RWPE1 (cell line): ENCODE measurements around the gene YTHDC1.
A peak's percentile ranks its signal among the peaks of the same experiment; 100 is the strongest.

Experiments used
- CTCF ChIA-PET: fragments of 350-600 bp; sonication (Branson Sonifier 250); formaldehyde crosslinking; extraction: SDS; loops from one replicate; lab custom pipeline; 2021; lab: Yijun Ruan, JAX
- POLR2A ChIA-PET: fragments of 400-600 bp; formaldehyde crosslinking; extraction: SDS; loops from one replicate; lab custom pipeline; 2020; ENCODE audit warnings: antibody characterized with exemption; ENCODE audit not compliant: low non-redundant PET; lab: Yijun Ruan, JAX
- DNase-seq: peaks from one replicate; pipeline ENCODE4 v3.0.0; 2012; ENCODE audit warnings: low spot score
- H3K27ac ChIP-seq: fragments of 450-650 bp; 2 replicates; pipeline ENCODE4 v1.5.1; 2017
- TF ChIP-seq, protein P1 (sequence below): fragments of 450-650 bp; conservative IDR thresholded peaks from 2 replicates; pipeline ENCODE4 v1.5.1; 2017; ENCODE audit warnings: low read depth, mild to moderate bottlenecking

The YTHDC1 gene

GRCh38 chr4:68278029-68278428 lies 71.9 kb downstream of the YTHDC1 start:
- no peak for DNase-seq
- TF ChIP-seq, protein P1, sequence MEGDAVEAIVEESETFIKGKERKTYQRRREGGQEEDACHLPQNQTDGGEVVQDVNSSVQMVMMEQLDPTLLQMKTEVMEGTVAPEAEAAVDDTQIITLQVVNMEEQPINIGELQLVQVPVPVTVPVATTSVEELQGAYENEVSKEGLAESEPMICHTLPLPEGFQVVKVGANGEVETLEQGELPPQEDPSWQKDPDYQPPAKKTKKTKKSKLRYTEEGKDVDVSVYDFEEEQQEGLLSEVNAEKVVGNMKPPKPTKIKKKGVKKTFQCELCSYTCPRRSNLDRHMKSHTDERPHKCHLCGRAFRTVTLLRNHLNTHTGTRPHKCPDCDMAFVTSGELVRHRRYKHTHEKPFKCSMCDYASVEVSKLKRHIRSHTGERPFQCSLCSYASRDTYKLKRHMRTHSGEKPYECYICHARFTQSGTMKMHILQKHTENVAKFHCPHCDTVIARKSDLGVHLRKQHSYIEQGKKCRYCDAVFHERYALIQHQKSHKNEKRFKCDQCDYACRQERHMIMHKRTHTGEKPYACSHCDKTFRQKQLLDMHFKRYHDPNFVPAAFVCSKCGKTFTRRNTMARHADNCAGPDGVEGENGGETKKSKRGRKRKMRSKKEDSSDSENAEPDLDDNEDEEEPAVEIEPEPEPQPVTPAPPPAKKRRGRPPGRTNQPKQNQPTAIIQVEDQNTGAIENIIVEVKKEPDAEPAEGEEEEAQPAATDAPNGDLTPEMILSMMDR = no peak
- no peak overlapping the region for H3K27ac ChIP-seq
- ChIA-PET CTCF (interaction anchor here (0.6 kb wide), 2 partner anchors 16 to 760 kb away, joined by 3 read pairs; no protein-coding TSS in a partner anchor), POLR2A (no interaction called here)

DNA sequence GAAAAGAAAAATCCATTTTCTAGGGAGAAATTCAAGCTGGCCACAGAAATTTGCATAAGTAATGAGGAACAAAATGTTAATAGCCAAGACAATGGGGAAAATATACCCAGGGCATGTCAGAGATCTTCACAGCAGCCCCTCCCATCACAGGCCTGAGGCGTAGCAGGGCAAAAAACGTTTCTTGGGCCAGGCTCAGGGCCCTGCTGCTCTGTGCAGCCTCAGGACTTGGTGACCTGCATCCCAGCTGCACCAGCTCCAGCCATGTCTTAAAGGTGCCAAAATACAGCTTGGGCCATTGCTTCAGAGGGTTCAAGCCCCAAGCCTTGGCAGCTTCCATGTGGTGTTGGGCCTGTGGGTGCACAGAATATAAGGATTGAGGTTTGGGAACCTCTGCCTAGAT lies 72.3 kb downstream of the YTHDC1 start:
- DNase-seq = no peak
- ChIA-PET CTCF (interaction anchor here (0.6 kb wide), 1 partner anchor 16 kb away, joined by 3 read pairs; no protein-coding TSS in a partner anchor), POLR2A (no interaction called here)
- no peak overlapping the region for H3K27ac ChIP-seq
- TF ChIP-seq, protein P1 = no peak

DNA sequence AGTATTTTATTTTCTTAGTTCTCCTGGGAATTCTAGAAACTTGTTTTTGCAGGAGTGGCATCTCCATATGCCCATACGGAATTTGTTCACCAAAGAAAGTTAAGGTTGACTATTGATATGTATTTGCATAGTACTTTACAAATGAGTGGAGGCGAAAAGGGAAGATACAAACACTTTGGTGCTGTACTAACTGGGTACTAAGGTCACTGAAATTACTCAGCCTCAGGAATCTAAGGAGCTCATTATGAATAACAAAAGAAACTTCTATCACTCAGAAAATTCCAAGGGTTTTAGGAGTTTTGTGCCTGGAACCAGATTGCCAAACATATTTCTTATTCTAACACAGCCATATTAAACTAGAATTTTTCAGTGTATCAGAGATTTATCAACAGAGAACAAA lies 77.0 kb downstream of the YTHDC1 start:
- TF ChIP-seq, protein P1 = no peak
- ChIA-PET CTCF (interaction anchor here (0.6 to 1.2 kb wide), 2 partner anchors 103 to 374 kb away, joined by 3 to 6 read pairs; no protein-coding TSS in a partner anchor), POLR2A (no interaction called here)
- H3K27ac ChIP-seq = no peak overlapping the region
- no peak for DNase-seq

DNA sequence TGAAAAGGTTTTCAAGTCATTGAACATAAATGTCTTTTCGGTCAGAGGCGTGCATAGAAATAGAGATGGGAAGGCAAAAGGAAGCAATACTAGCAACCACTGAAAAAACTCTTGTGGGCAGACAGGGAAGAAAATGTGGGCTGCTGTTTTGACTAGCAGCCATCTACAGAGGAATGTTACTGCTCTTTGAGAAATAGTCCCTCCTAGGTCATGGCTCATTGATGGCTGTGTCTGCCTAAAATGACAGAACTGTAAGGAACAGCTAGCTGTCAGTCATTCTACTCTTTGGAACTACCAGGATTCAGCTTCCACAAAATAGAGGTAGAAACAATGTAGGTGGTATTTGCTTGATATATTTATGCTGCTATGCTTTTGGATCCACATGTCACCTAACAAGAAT lies 77.5 kb downstream of the YTHDC1 start:
- DNase-seq = no peak
- H3K27ac ChIP-seq = no peak overlapping the region
- ChIA-PET CTCF (interaction anchor here (0.6 to 1.2 kb wide), 7 partner anchors 9 to 375 kb away, joined by 3 to 12 read pairs (median 4); no protein-coding TSS in a partner anchor), POLR2A (no interaction called here)
- TF ChIP-seq, protein P1 = no peak

DNA sequence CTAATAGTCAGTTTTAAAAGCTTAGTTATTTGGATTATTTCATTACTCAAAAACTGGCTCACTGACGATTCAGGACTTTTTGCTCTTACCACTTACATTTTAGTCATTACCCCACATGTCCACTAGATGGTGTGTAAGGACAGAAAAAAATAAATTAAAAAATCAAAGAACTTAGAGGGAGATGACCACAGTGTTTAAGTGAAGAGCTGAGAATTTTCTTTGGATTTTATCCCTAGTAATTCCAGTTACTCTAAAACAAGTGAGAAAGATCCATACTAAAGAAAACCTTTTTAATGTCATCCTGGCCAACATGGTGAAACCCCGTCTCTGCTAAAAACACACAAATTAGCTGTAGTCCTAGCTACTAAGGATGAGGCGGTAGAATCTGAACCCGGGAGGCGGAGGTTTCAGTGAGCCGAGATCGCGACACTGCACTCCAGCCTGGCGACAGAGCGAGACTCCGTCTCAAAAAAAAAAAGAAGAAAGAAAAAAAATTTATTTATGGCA lies 78.0 kb downstream of the YTHDC1 start:
- POLR2A ChIA-PET = no interaction called here
- CTCF ChIA-PET = interaction anchor here (0.6 to 1.2 kb wide), 7 partner anchors 9 to 223 kb away, joined by 3 to 12 read pairs (median 3); no protein-coding TSS in a partner anchor
- TF ChIP-seq, protein P1 = peak; percentile 75
- H3K27ac ChIP-seq = no peak overlapping the region
- peak; percentile 55 for DNase-seq

- DNase-seq = no peak
- ChIA-PET CTCF (interaction anchor here (0.5 kb wide), 2 partner anchors 10 to 146 kb away, joined by 3 read pairs; no protein-coding TSS in a partner anchor), POLR2A (no interaction called here)
- TF ChIP-seq, protein P1 = no peak
- no peak overlapping the region for H3K27ac ChIP-seq
These were observed 82.4 kb downstream of the YTHDC1 start for GRCh38 chr4:68267433-68267944.
